ENCODE data around the gene R3HDM4.
"Not testable (repeated sequence)": the region's sequence is repeated elsewhere in the genome, so short reads cannot be mapped to it uniquely, and the experiment has no call there.

Gene R3HDM4

GRCh38 chr19:913080-913748 lies at the start of gene R3HDM4:
Gene R3HDM4 (minus strand): TSS chr19:913219. CDS start chr19:913157, 62 bp downstream.
- TF ChIP-seq CTCF (IDR thresholded peaks at IDR 0.05; ENCODE audit: low read depth, low read length, missing control alignments): no peak
- no peak for DNase-seq (ENCODE audit: extremely low read depth, low read depth)
- H3K4me3 ChIP-seq (replicated peaks; ENCODE audit: low read depth, low read length): peak within 1 kb of the TSS; percentile 64

- no peak overlapping the region for H3K4me3 ChIP-seq (replicated peaks; ENCODE audit: low read depth, low read length)
- DNase-seq (ENCODE audit: extremely low read depth, low read depth): no peak
- no peak for TF ChIP-seq CTCF (IDR thresholded peaks at IDR 0.05; ENCODE audit: low read depth, low read length, missing control alignments)
These were observed 49.0 kb upstream of the R3HDM4 start for GRCh38 chr19:961866-962620.

- DNase-seq (ENCODE audit: extremely low read depth, low read depth): no peak
- TF ChIP-seq CTCF (IDR thresholded peaks at IDR 0.05; ENCODE audit: low read depth, low read length, missing control alignments): no peak
- H3K4me3 ChIP-seq (replicated peaks; ENCODE audit: low read depth, low read length): no peak overlapping the region
These were observed 47.6 kb upstream of the R3HDM4 start for GRCh38 chr19:960601-960938.

GRCh38 chr19:960020-960419 lies 47.0 kb upstream of the R3HDM4 start:
- H3K4me3 ChIP-seq (replicated peaks; ENCODE audit: low read depth, low read length): no peak overlapping the region
- TF ChIP-seq CTCF (IDR thresholded peaks at IDR 0.05; ENCODE audit: low read depth, low read length, missing control alignments): peak; percentile 7
- no peak for DNase-seq (ENCODE audit: extremely low read depth, low read depth)

- no peak for TF ChIP-seq CTCF (IDR thresholded peaks at IDR 0.05; ENCODE audit: low read depth, low read length, missing control alignments)
- no peak for DNase-seq (ENCODE audit: extremely low read depth, low read depth)
- no peak overlapping the region for H3K4me3 ChIP-seq (replicated peaks; ENCODE audit: low read depth, low read length)
These were observed 46.2 kb upstream of the R3HDM4 start for GRCh38 chr19:958967-959855.

GRCh38 chr19:957578-957977 lies 44.6 kb upstream of the R3HDM4 start:
- not testable (repeated sequence) for DNase-seq (ENCODE audit: extremely low read depth, low read depth); H3K4me3 ChIP-seq (replicated peaks; ENCODE audit: low read depth, low read length)

Measured in HFF-Myc (cell line).